Kidney epithelial cell (primary cell): ENCODE results near the gene FHOD1. TPM values are rescaled to one million over a fixed set of nuclear protein-coding genes. Genes with fewer than 3 reads are reported as not detected.

Experiments
- DNase-seq: peaks from one replicate; pipeline ENCODE4 v3.0.0-alpha.2; 2010; ENCODE audit warnings: low read depth
- H3K27me3 ChIP-seq: 2 replicates; pipeline ENCODE4 v1.6.0; 2011; ENCODE audit warnings: low read length; ENCODE audit not compliant: control insufficient read depth, insufficient read depth
- H3K36me3 ChIP-seq: 2 replicates; pipeline ENCODE4 v1.5.1; 2011; ENCODE audit warnings: low read length; ENCODE audit not compliant: control insufficient read depth, insufficient read depth
- H3K4me3 ChIP-seq: 2 replicates; pipeline ENCODE4 v1.5.1; 2011; ENCODE audit warnings: low read depth, mild to moderate bottlenecking, control low read depth, low read length
- total RNA-seq: library from RNA; depleted of rRNA; stranded (reverse); fragments of >200 nt; gene quantifications from 2 replicates; pipeline ENCODE4 v1.2.3, GENCODE V29; 2015
- TF ChIP-seq, protein P1 (sequence below): IDR thresholded peaks from 2 replicates; pipeline ENCODE4 v1.5.1; 2011; ENCODE audit warnings: mild to moderate bottlenecking, moderate library complexity, low read length, control low read depth, inconsistent platforms; ENCODE audit not compliant: insufficient read depth, poor library complexity, severe bottlenecking

Gene FHOD1
- total RNA-seq, 1 donor from 2014 or later: 3.8 TPM

DNA sequence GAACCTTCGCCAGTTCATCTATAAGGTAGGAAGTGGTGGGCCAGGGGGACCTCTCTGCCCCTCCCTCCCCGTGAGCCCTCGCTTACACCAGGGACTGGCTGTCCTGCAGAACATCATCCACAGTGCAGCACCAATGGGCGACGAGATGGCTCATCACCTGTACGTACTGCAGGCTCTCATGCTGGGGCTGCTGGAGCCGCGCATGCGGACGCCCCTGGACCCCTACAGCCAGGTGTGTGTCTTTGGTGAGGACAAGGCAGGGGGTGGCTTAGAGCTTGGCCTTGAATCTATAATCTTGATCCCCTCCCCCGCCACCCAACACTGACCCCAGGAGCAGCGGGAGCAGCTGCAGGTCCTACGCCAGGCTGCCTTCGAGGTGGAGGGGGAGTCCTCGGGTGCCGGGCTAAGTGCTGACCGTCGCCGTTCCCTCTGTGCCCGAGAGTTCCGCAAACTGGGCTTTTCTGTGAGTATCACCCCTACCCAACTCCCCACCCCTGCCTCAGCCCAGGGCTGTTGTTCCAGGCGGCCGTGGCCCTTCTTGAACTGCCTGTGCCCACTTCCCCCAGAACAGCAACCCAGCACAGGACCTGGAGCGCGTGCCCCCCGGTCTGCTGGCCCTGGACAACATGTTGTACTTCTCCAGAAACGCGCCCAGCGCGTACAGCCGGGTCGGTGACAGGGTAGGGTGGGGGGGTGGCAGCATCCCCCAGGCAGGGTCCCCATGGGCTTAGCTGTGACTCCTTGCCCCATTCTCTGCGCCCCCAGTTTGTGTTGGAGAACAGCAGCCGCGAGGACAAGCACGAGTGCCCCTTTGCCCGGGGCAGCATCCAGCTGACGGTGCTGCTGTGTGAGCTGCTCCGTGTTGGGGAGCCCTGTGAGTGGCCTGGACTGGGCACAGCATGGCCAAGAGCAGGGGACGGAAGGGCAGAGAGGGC, 45.6 kb downstream of the FHOD1 start:
- no peak for DNase-seq
- Histone ChIP-seq H3K4me3 (no peak overlapping the region), H3K36me3 (no peaks in the 10 kb centered on the region), H3K27me3 (no peaks in the 10 kb centered on the region)
- TF ChIP-seq, protein P1, sequence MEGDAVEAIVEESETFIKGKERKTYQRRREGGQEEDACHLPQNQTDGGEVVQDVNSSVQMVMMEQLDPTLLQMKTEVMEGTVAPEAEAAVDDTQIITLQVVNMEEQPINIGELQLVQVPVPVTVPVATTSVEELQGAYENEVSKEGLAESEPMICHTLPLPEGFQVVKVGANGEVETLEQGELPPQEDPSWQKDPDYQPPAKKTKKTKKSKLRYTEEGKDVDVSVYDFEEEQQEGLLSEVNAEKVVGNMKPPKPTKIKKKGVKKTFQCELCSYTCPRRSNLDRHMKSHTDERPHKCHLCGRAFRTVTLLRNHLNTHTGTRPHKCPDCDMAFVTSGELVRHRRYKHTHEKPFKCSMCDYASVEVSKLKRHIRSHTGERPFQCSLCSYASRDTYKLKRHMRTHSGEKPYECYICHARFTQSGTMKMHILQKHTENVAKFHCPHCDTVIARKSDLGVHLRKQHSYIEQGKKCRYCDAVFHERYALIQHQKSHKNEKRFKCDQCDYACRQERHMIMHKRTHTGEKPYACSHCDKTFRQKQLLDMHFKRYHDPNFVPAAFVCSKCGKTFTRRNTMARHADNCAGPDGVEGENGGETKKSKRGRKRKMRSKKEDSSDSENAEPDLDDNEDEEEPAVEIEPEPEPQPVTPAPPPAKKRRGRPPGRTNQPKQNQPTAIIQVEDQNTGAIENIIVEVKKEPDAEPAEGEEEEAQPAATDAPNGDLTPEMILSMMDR: no peak

DNA sequence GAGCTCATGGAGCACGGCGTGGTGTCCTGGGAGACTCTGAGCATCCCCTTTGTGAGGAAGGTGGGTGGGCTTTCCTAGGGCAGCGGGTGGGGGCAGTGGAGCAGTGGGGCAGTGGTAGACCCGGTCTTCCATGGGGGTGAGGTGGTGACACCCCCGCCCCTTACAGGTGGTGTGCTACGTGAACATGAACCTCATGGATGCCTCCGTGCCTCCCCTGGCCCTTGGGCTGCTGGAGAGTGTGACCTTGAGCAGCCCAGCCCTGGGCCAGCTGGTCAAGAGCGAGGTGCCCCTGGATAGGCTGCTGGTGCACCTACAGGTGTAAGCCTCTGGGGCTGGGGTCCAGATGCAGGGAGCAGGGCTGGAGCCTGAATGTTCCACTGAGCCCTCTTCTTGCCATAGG, 46.8 kb downstream of the FHOD1 start:
- TF ChIP-seq, protein P1: no peak
- H3K27me3 ChIP-seq: no peaks in the 10 kb centered on the region
- H3K4me3 ChIP-seq: no peak overlapping the region
- peaks cover 2% of the 10 kb centered on the region for H3K36me3 ChIP-seq
- no peak for DNase-seq

- Histone ChIP-seq H3K4me3 (no peak overlapping the region), H3K27me3 (no peaks in the 10 kb centered on the region), H3K36me3 (peaks cover 2% of the 10 kb centered on the region)
- TF ChIP-seq, protein P1: no peak
- DNase-seq: no peak
These were observed 47.5 kb downstream of the FHOD1 start for GRCh38 chr16:67199808-67200198.

- H3K36me3 ChIP-seq: peaks cover 2% of the 10 kb centered on the region
- TF ChIP-seq, protein P1: peak; percentile 39
- no peak within 1 kb of the TSS for H3K4me3 ChIP-seq
- no peak for DNase-seq
- H3K27me3 ChIP-seq: no peaks in the 10 kb centered on the region
These were observed 48.1 kb downstream of the FHOD1 start, which contains the start of gene ELMO3 for GRCh38 chr16:67199011-67199807. Gene ELMO3 (plus strand): TSS chr16:67199131. CDS start chr16:67199327, 196 bp downstream.

DNA sequence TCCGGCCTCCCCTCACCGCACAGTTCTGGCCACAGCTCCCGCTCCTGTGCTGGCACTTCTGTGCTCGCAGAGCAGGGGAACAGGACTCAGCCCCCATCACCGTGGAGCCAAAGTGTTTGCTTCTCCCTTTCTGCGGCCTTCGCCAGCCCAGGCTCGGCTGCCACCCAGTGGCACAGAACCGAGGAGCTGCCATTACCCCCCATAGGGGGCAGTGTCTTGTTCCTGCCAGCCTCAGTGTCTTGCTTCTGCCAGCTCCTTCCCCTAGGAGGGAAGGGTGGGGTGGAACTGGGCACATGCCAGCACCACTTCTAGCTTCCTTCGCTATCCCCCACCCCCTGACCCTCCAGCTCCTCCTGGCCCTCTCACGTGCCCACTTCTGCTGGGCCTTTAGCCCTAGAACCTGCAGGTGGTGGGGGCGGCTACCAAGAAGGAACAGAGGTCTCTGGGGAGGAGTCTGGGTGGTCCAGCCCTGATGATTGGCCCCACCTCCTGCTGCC, 49.0 kb downstream of the FHOD1 start:
- Histone ChIP-seq H3K36me3 (peaks cover 2% of the 10 kb centered on the region), H3K27me3 (no peaks in the 10 kb centered on the region), H3K4me3 (no peak overlapping the region)
- DNase-seq: no peak
- TF ChIP-seq, protein P1: peak; percentile 93
